Liver (tissue), 9 donors: ENCODE measurements around the gene CXCL17. TPM values are rescaled to one million over a fixed set of nuclear protein-coding genes. Genes with fewer than 3 reads are reported as not detected.

Experiments
- DNase-seq: peaks from one replicate; pipeline ENCODE4 v3.0.0-alpha.2; 2017; ENCODE audit warnings: low spot score
- H3K27ac ChIP-seq, 2 donors: one replicate each; pipeline ENCODE4 v1.7.0; 2013; ENCODE audit warnings: inconsistent platforms in 2 of 2, low read length in 2 of 2, control low read depth in 1 of 2, low read depth in 1 of 2, mild to moderate bottlenecking in 1 of 2
- H3K27me3 ChIP-seq, 4 donors: one replicate each; pipeline versions ENCODE4 v1.6.1 to v1.7.0; 2013; ENCODE audit warnings: low read length in 3 of 4, inconsistent platforms in 1 of 4, mild to moderate bottlenecking in 1 of 4, moderate library complexity in 1 of 4; ENCODE audit not compliant: control insufficient read depth in 4 of 4, insufficient read depth in 4 of 4
- H3K36me3 ChIP-seq, 4 donors: one replicate each; pipeline versions ENCODE4 v1.6.1 to v1.7.0; 2013; ENCODE audit warnings: low read length in 3 of 4, mild to moderate bottlenecking in 3 of 4, low read depth in 1 of 4, moderate library complexity in 1 of 4; ENCODE audit not compliant: control insufficient read depth in 4 of 4, insufficient read depth in 3 of 4
- H3K4me1 ChIP-seq, 4 donors: one replicate each; pipeline versions ENCODE4 v1.6.1 to v1.7.0; 2013; ENCODE audit warnings: low read length in 3 of 4, mild to moderate bottlenecking in 3 of 4, moderate library complexity in 1 of 4; ENCODE audit not compliant: control insufficient read depth in 4 of 4, insufficient read depth in 4 of 4
- H3K4me3 ChIP-seq, 3 donors: one replicate each; pipeline versions ENCODE4 v1.6.1 to v1.7.0; 2013; ENCODE audit warnings: low read length in 3 of 3, control low read depth in 1 of 3, low read depth in 1 of 3, mild to moderate bottlenecking in 1 of 3
- H3K9ac ChIP-seq, 2 donors: one replicate each; pipeline ENCODE4 v1.7.0; 2013; ENCODE audit warnings: low read length in 2 of 2, mild to moderate bottlenecking in 2 of 2, moderate library complexity in 2 of 2, control low read depth in 1 of 2, low read depth in 1 of 2
- H3K9me3 ChIP-seq, 4 donors: one replicate each; pipeline versions ENCODE4 v1.6.1 to v1.7.0; 2013; ENCODE audit warnings: low read length in 3 of 4; ENCODE audit not compliant: control insufficient read depth in 4 of 4
- EGR1 ChIP-seq, 2 donors: IDR thresholded peaks; 2 replicates each; pipeline ENCODE4 v1.6.1; 2016 to 2018; ENCODE audit warnings: antibody characterized with exemption in 2 of 2, low read depth in 2 of 2
- FOXA1 ChIP-seq: IDR thresholded peaks from 2 replicates; pipeline ENCODE4 v1.6.1; 2016; ENCODE audit warnings: antibody characterized with exemption
- FOXA2 ChIP-seq: IDR thresholded peaks from 2 replicates; pipeline ENCODE4 v1.6.1; 2016; ENCODE audit warnings: antibody characterized with exemption
- GABPA ChIP-seq, 2 donors: IDR thresholded peaks in 1 of 2; conservative IDR thresholded peaks in 1 of 2; 2 replicates each; pipeline ENCODE4 v1.6.1; 2016; ENCODE audit warnings: antibody characterized with exemption in 2 of 2, mild to moderate bottlenecking in 1 of 2, moderate library complexity in 1 of 2
- HNF4A ChIP-seq, 2 donors: conservative IDR thresholded peaks; 2 replicates each; pipeline ENCODE4 v1.6.1; 2016; ENCODE audit warnings: antibody characterized with exemption in 2 of 2, mild to moderate bottlenecking in 2 of 2
- HNF4G ChIP-seq: IDR thresholded peaks from 2 replicates; pipeline ENCODE4 v1.6.1; 2016; ENCODE audit warnings: antibody characterized with exemption
- JUND ChIP-seq, 2 donors: IDR thresholded peaks; 2 replicates each; pipeline ENCODE4 v1.6.1; 2016; ENCODE audit warnings: antibody characterized with exemption in 2 of 2
- NR2F2 ChIP-seq: IDR thresholded peaks from 2 replicates; pipeline ENCODE4 v1.6.1; 2016; ENCODE audit warnings: antibody characterized with exemption
- RAD21 ChIP-seq, 2 donors: IDR thresholded peaks; 2 replicates each; pipeline ENCODE4 v1.6.1; 2016; ENCODE audit warnings: antibody characterized with exemption in 2 of 2, mild to moderate bottlenecking in 2 of 2
- RXRA ChIP-seq, 2 donors: IDR thresholded peaks; 2 replicates each; pipeline ENCODE4 v1.6.1; 2017 to 2018; ENCODE audit warnings: antibody characterized with exemption in 2 of 2, mild to moderate bottlenecking in 1 of 2
- SP1 ChIP-seq: IDR thresholded peaks from 2 replicates; pipeline ENCODE4 v1.6.1; 2018; ENCODE audit warnings: antibody characterized with exemption, mild to moderate bottlenecking
- TAF1 ChIP-seq: conservative IDR thresholded peaks from 2 replicates; pipeline ENCODE4 v1.6.1; 2016; ENCODE audit warnings: antibody characterized with exemption, mild to moderate bottlenecking
- YY1 ChIP-seq: IDR thresholded peaks from 2 replicates; pipeline ENCODE4 v1.6.1; 2016; ENCODE audit warnings: antibody characterized with exemption, mild to moderate bottlenecking
- WGBS: extraction: QIAGEN DNeasy Blood & Tissue Kit; methylation state at CpG from one replicate; pipeline ENCODE4 v1.1.7; 2013; 5-methylcytosine and 5-hydroxymethylcytosine counted together
- polyA plus RNA-seq, 2 donors: library from polyadenylated mRNA; stranded (reverse) in 1 of 2; unstranded in 1 of 2; fragments of 200-250 nt in 1 of 2; fragments of >200 nt in 1 of 2; fragmentation: Nextera tagmentation in 1 of 2; extraction: Ambion mirVana in 1 of 2; gene quantifications; one replicate each; pipeline versions ENCODE4 v1.2.1 to v1.2.3, GENCODE V29; 2013 to 2015
- total RNA-seq, 2 donors: library from RNA; depleted of rRNA; stranded (reverse); fragments of >200 nt; gene quantifications; one replicate each; pipeline ENCODE4 v1.2.3, GENCODE V29; 2014
- TF ChIP-seq, protein P1 (sequence below): IDR thresholded peaks from 2 replicates; pipeline ENCODE4 v1.6.1; 2016; ENCODE audit warnings: antibody characterized with exemption, mild to moderate bottlenecking
- TF ChIP-seq, protein P2 (sequence below): IDR thresholded peaks from 2 replicates; pipeline ENCODE4 v1.6.1; 2016; ENCODE audit warnings: antibody characterized with exemption
- TF ChIP-seq, protein P3 (sequence below): IDR thresholded peaks from 2 replicates; pipeline ENCODE4 v1.6.1; 2016; ENCODE audit warnings: antibody characterized with exemption
- TF ChIP-seq, protein P4 (sequence below): IDR thresholded peaks from 2 replicates; pipeline ENCODE4 v1.6.1; 2016; ENCODE audit warnings: antibody characterized with exemption
- TF ChIP-seq, protein P5 (sequence below): fragments of 150-350 bp; IDR thresholded peaks from 2 replicates; pipeline ENCODE4 v1.5.1; 2017; ENCODE audit warnings: improper control_type of control experiment, low read depth, low read length; ENCODE audit not compliant: missing input control
- donor health status: healthy.
- donor health status: healthy.
- donor health status: healthy.
- donor health status: healthy.
- donor health status: healthy.

CXCL17 gene
- total and polyA plus RNA-seq, 4 donors, result 0.10 to 0.93 TPM; not detected in 2

DNA sequence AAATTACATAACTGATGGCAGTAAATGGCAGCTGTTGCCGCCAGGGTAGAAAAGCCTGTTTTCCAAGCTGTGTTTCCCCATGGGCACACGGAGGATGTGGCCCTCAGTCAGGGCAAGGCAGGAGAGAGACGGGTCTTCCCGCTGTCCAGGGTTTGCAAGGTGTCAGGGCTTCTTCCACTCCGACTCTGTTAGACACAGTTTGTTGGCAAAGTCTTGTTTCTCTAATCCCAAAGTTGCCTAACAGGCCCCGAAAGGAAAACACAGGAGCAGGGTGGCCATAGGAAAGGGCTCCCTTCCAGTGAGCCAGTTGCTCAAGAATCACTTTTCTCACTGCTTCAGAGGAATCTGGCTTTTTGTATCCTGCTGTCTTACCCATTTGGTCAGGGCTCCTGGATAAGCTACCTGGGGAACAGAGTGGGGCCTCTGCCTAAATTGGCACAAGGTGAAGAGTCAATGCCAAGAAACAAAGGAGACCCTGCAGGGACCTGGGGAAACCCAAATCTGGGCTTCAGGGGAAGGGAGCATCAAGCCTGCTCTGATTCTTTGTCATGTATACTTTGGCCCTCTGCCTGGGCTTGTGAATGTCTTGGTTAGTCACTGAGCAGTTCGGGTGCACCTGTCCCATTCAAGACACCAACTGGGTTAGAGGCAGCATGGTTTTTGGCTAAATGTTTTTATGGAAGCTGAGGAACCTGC, 29.0 kb upstream of the CXCL17 start:
- TF ChIP-seq JUND (IDR thresholded peaks at IDR 0.05), result no peak
- no peak for TF ChIP-seq HNF4A (conservative IDR thresholded peaks at IDR 0.05)
- no peak for TF ChIP-seq TAF1
- Histone ChIP-seq H3K4me1 (no peaks in the 10 kb centered on the region), H3K4me3 (no peak overlapping the region), H3K27me3 (no peaks in the 10 kb centered on the region), H3K9ac (no peak overlapping the region), H3K9me3 (no peaks in the 10 kb centered on the region), H3K36me3 (no peaks in the 10 kb centered on the region), H3K27ac (no peak overlapping the region)
- 84% methylated on average over 7 of the region's 7 CpGs for WGBS
- no peak for DNase-seq

DNA sequence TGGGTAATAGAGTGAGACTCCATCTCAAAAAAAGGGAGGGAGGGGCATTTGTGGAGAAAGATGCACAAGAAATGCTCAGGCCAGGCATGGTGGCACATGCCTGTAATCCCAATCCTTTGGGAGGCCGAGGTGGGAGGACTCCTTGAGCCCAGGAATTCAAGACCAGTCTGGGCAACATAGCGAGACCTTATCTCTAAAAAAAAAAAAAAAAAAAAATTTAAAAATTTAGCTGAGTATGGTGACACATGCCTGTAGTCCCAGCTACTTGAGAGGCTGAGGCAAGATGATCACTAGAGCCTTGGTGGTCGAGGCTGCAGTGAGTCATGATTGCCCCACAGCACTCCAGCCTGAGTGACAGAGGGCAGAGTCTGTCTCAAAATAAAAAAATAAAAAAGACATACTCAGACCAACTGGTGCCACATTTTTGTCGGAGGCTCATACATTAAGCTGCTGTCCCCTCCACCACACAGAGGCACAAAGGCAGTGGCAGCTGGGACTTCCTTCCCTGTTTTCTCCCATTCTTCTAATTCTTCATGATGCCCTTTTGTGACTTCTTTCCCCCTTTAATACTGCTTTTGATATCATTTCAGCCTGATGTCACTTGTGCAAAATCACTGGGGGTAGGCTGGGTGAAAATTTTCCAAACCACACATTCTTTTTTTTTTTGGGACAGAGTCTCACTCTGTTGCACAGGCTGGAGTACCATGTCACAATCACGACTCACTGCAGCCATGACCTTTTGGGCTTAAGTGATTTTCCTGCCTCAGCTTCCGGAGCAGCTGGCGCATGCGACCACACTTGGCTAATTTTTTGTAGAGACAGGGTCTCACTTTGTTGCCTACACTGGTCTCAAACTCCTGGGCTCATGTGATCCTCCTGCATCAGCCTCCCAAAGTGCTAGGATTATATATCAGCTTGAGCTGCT, 26.8 kb upstream of the CXCL17 start:
- Histone ChIP-seq H3K4me1 (peaks cover 0 to 4% (median 1%) of the 10 kb centered on the region in 4 donors), H3K27ac (no peak overlapping the region)
- TF ChIP-seq HNF4A (conservative IDR thresholded peaks at IDR 0.05) (no peak), FOXA2 (no peak), RAD21 (IDR thresholded peaks at IDR 0.05) (no peak), TAF1 (no peak), FOXA1 (no peak), JUND (IDR thresholded peaks at IDR 0.05) (no peak), SP1 (no peak), EGR1 (IDR thresholded peaks at IDR 0.05; ENCODE audit: low read depth in 2 of 2) (no peak), YY1 (no peak), NR2F2 (no peak), RXRA (IDR thresholded peaks at IDR 0.05) (no peak), GABPA (IDR thresholded peaks at IDR 0.05 in 1 of 2, conservative IDR thresholded peaks at IDR 0.05 in 1 of 2) (no peak), HNF4G (no peak)
- TF ChIP-seq, protein P1, sequence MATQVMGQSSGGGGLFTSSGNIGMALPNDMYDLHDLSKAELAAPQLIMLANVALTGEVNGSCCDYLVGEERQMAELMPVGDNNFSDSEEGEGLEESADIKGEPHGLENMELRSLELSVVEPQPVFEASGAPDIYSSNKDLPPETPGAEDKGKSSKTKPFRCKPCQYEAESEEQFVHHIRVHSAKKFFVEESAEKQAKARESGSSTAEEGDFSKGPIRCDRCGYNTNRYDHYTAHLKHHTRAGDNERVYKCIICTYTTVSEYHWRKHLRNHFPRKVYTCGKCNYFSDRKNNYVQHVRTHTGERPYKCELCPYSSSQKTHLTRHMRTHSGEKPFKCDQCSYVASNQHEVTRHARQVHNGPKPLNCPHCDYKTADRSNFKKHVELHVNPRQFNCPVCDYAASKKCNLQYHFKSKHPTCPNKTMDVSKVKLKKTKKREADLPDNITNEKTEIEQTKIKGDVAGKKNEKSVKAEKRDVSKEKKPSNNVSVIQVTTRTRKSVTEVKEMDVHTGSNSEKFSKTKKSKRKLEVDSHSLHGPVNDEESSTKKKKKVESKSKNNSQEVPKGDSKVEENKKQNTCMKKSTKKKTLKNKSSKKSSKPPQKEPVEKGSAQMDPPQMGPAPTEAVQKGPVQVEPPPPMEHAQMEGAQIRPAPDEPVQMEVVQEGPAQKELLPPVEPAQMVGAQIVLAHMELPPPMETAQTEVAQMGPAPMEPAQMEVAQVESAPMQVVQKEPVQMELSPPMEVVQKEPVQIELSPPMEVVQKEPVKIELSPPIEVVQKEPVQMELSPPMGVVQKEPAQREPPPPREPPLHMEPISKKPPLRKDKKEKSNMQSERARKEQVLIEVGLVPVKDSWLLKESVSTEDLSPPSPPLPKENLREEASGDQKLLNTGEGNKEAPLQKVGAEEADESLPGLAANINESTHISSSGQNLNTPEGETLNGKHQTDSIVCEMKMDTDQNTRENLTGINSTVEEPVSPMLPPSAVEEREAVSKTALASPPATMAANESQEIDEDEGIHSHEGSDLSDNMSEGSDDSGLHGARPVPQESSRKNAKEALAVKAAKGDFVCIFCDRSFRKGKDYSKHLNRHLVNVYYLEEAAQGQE, result no peak
- TF ChIP-seq, protein P2, sequence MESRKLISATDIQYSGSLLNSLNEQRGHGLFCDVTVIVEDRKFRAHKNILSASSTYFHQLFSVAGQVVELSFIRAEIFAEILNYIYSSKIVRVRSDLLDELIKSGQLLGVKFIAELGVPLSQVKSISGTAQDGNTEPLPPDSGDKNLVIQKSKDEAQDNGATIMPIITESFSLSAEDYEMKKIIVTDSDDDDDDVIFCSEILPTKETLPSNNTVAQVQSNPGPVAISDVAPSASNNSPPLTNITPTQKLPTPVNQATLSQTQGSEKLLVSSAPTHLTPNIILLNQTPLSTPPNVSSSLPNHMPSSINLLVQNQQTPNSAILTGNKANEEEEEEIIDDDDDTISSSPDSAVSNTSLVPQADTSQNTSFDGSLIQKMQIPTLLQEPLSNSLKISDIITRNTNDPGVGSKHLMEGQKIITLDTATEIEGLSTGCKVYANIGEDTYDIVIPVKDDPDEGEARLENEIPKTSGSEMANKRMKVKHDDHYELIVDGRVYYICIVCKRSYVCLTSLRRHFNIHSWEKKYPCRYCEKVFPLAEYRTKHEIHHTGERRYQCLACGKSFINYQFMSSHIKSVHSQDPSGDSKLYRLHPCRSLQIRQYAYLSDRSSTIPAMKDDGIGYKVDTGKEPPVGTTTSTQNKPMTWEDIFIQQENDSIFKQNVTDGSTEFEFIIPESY, result no peak
- TF ChIP-seq, protein P3, sequence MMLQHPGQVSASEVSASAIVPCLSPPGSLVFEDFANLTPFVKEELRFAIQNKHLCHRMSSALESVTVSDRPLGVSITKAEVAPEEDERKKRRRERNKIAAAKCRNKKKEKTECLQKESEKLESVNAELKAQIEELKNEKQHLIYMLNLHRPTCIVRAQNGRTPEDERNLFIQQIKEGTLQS, result no peak
- TF ChIP-seq, protein P4, sequence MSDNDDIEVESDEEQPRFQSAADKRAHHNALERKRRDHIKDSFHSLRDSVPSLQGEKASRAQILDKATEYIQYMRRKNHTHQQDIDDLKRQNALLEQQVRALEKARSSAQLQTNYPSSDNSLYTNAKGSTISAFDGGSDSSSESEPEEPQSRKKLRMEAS, result no peak
- TF ChIP-seq, protein P5, sequence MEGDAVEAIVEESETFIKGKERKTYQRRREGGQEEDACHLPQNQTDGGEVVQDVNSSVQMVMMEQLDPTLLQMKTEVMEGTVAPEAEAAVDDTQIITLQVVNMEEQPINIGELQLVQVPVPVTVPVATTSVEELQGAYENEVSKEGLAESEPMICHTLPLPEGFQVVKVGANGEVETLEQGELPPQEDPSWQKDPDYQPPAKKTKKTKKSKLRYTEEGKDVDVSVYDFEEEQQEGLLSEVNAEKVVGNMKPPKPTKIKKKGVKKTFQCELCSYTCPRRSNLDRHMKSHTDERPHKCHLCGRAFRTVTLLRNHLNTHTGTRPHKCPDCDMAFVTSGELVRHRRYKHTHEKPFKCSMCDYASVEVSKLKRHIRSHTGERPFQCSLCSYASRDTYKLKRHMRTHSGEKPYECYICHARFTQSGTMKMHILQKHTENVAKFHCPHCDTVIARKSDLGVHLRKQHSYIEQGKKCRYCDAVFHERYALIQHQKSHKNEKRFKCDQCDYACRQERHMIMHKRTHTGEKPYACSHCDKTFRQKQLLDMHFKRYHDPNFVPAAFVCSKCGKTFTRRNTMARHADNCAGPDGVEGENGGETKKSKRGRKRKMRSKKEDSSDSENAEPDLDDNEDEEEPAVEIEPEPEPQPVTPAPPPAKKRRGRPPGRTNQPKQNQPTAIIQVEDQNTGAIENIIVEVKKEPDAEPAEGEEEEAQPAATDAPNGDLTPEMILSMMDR, result no peak

More for the DNA sequence above, 26.8 kb upstream of the CXCL17 start:
- no peaks in the 10 kb centered on the region for H3K9me3 ChIP-seq
- no peak overlapping the region for H3K9ac ChIP-seq
- H3K36me3 ChIP-seq, result no peaks in the 10 kb centered on the region
- WGBS, result 61% methylated on average over 8 of the region's 8 CpGs
- no peak overlapping the region for H3K4me3 ChIP-seq
- H3K27me3 ChIP-seq, result no peaks in the 10 kb centered on the region
- DNase-seq, result no peak
